Measurements from ENCODE around the gene ZNF766. TPM values are rescaled to one million over a fixed set of nuclear protein-coding genes. Genes with fewer than 3 reads are reported as not detected.

ZNF766 gene
- total and polyA plus RNA-seq, 2 experiments from 2014 or later = 10.9 to 27.9 TPM

GRCh38 chr19:52226652-52227051 is 42.7 kb upstream of the ZNF766 start:
- no peak for TF ChIP-seq CTCF (IDR thresholded peaks at IDR 0.05; ENCODE audit: low read depth, low read length)
- Histone ChIP-seq H3K36me3 (peaks cover 51% of the 10 kb centered on the region), H3K4me1 (ENCODE audit: low read depth) (no peaks in the 10 kb centered on the region), H3K27me3 (no peaks in the 10 kb centered on the region), H3K9me3 (ENCODE audit: low read depth) (no peaks in the 10 kb centered on the region), H3K27ac (no peak overlapping the region), H3K4me3 (no peak overlapping the region)
- no peak for DNase-seq (ENCODE audit: low read depth in 1 of 2, low spot score in 1 of 2)

GRCh38 chr19:52227196-52227940 is 42.0 kb upstream of the ZNF766 start:
- no peak for TF ChIP-seq CTCF (IDR thresholded peaks at IDR 0.05; ENCODE audit: low read depth, low read length)
- DNase-seq (ENCODE audit: low read depth in 1 of 2, low spot score in 1 of 2) = no peak
- Histone ChIP-seq H3K36me3 (peaks cover 44% of the 10 kb centered on the region), H3K27ac (no peak overlapping the region), H3K4me1 (ENCODE audit: low read depth) (no peaks in the 10 kb centered on the region), H3K27me3 (no peaks in the 10 kb centered on the region), H3K9me3 (ENCODE audit: low read depth) (no peaks in the 10 kb centered on the region), H3K4me3 (no peak overlapping the region)

GRCh38 chr19:52227980-52228379 is 41.4 kb upstream of the ZNF766 start:
- no peak overlapping the region for H3K27ac ChIP-seq
- peaks cover 38% of the 10 kb centered on the region for H3K36me3 ChIP-seq
- TF ChIP-seq CTCF (IDR thresholded peaks at IDR 0.05; ENCODE audit: low read depth, low read length) = no peak
- no peaks in the 10 kb centered on the region for H3K4me1 ChIP-seq (ENCODE audit: low read depth)
- H3K4me3 ChIP-seq = no peak overlapping the region
- no peaks in the 10 kb centered on the region for H3K27me3 ChIP-seq
- no peak for DNase-seq (ENCODE audit: low read depth in 1 of 2, low spot score in 1 of 2)
- no peaks in the 10 kb centered on the region for H3K9me3 ChIP-seq (ENCODE audit: low read depth)

- H3K9me3 ChIP-seq (ENCODE audit: low read depth) = no peaks in the 10 kb centered on the region
- no peak for TF ChIP-seq CTCF (IDR thresholded peaks at IDR 0.05; ENCODE audit: low read depth, low read length)
- H3K36me3 ChIP-seq = peaks cover 26% of the 10 kb centered on the region
- no peaks in the 10 kb centered on the region for H3K27me3 ChIP-seq
- peak overlapping the region; percentile 13 for H3K27ac ChIP-seq
- no peak overlapping the region for H3K4me3 ChIP-seq
- H3K4me1 ChIP-seq (ENCODE audit: low read depth) = no peaks in the 10 kb centered on the region
- DNase-seq (ENCODE audit: low read depth in 1 of 2, low spot score in 1 of 2) = no peak
Observed at GRCh38 chr19:52229524-52229923, 39.9 kb upstream of the ZNF766 start.

GRCh38 chr19:52230685-52231084 is 38.7 kb upstream of the ZNF766 start:
- H3K4me3 ChIP-seq = no peak overlapping the region
- no peaks in the 10 kb centered on the region for H3K27me3 ChIP-seq
- DNase-seq (ENCODE audit: low read depth in 1 of 2, low spot score in 1 of 2) = no peak
- H3K4me1 ChIP-seq (ENCODE audit: low read depth) = no peaks in the 10 kb centered on the region
- peak overlapping the region; percentile 72 for H3K27ac ChIP-seq
- H3K9me3 ChIP-seq (ENCODE audit: low read depth) = no peaks in the 10 kb centered on the region
- H3K36me3 ChIP-seq = peaks cover 19% of the 10 kb centered on the region
- no peak for TF ChIP-seq CTCF (IDR thresholded peaks at IDR 0.05; ENCODE audit: low read depth, low read length)
